Skeletal muscle cell (primary cell): ENCODE measurements around the gene LRRC61.

ENCODE experiments used
- DNase-seq: peaks from one replicate; pipeline ENCODE4 v3.0.0-alpha.2; 2010; ENCODE audit warnings: low read depth
- H3K4me3 ChIP-seq: 2 replicates; pipeline ENCODE4 v1.5.1; 2011; ENCODE audit warnings: low read depth, mild to moderate bottlenecking, control low read depth, low read length, moderate library complexity

LRRC61 gene

DNA sequence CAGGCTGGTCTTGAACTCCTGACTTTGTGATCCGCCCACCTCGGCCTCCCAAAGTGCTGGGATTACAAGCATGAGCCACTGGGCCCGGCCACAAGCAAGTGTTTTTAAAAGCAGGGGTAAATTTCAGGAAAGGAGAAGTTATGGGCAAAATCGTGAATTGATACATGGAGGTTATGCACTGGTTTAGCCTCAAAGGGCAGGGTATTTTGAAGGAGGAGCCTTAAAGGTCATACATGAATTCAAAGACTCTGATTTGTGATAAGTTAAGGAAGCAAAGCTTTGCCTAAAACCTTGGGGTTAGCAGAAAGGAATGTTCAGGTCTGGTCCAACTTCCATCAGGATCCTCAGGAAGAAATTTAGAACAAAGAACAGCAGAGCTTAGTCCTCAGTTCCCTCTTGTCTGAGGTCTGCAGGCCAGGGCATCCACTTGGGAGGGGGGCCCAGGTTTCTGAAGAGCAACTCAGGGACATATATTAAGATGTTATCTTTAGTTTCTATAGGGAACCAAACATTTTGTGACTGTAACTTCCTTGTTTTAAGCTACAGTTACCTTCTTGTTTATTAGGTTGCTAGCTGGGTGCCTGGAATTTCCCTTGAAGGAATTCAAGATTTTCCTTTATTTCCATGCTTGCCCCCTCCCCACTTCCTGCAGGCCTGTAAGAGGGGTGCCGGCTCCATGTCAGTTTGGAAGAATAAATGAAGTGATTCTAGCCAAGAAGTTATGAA, 42.7 kb downstream of the LRRC61 start:
- H3K4me3 ChIP-seq = no peak overlapping the region

DNA sequence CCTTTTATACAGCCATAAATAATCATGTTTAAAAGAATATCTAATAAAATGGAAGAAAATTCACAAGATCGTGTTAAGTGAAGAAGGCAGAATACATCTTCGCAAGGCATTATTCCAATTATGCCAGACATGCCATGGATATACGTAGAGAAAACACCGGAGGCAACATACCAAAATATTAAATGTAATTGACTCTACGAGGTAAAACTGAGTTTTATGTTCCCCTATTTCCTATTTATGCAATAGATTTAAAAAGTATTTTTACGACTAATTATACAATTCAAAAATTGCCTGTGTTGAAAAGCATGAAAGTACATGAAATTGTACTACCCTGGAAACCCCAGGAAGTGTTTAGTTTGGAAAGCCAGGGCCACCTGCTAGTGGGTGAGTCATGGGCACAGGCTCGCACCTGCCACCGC, 44.5 kb downstream of the LRRC61 start:
- H3K4me3 ChIP-seq = peak overlapping the region; percentile 78
- no peak for DNase-seq

More for the DNA sequence above, 42.7 kb downstream of the LRRC61 start:
- no peak for DNase-seq

DNA sequence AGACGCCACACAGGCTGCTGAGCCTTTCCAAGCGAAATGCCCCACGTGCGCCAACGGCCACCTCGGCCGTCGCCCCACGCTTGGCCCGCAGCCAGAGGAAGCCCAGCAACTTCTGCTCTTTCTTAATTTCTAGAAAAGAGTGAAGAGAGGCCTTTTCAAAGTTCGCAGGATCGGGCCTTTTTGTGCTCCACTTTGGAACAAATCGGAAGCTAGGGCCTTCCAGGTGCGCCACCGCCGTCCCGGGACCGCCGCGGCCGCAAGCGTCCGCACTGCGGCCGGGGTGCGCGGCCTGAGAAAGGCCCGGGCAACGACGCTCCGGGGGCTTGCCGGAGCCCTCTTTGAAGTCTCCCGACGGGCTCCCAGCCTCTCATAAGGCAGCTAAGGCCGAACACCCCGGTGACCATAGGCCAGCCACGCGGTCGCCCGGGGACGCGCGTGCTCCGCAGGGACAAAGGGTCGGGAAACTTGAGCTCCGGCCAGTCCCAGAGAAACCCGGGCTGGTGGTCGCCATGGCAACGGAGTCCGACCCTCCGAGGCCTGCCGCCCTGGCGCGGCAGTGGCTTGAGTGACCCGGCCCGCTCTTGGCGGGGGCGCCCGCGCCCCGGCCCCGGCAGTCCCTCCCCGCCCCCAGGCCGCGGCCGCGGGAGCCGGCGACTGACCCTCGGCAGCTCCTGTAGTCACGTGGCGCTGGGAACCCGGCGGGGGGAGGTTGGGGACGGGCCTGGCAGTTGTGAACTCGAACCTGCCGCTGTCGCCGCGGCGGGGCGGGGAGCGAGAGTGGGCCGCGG, 45.1 kb downstream of the LRRC61 start, which contains the start of gene REPIN1:
Gene REPIN1 (plus strand): TSS at position 727 of the 788 bp plus-strand sequence. CDS start 890 bp downstream, outside the sequence.
- DNase-seq = peak; percentile 52
- peak within 1 kb of the TSS; percentile 78 for H3K4me3 ChIP-seq

DNA sequence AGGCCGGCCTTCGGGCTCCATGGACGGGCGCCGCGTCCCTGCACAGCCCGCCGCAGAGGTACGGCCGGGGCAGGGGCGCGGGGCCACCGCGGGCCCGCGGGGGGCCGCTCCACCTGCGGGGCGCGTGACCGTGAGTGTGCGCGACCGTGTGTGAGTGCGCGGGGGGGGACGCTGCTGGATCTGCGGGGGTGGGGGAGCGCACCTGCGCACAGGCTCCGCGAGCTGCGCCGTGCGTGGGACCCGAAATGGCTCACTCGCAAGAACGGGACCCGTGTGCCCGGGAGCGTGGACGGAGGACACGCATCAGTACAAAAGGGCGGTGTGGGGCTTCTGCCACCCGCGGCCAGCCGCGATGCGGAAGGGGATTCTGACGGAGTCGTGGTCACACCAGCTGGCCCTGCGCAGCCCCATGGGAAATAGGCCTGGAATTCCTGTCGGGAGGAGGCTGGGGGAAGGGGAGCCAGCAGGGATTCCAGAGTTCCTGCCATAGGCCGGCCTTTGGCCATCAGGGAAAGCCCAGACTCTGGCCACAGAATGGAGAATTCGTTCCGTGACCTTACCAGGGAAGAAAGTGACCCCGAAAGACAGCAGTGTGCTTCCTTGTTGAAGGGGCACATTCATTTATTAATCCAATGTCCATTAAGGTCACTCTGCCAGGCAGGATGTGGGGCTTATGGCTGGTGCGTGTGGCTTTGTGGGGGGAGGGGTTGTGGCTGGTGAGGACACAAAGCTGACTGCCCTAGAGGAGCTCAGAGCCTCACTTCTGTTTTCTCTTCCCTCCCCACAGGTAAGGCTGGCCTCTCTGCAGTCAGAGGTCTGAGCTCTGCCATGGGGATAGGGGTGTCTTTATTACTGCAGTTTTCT, 46.0 kb downstream of the LRRC61 start:
- peak overlapping the region; percentile 78 for H3K4me3 ChIP-seq
- no peak for DNase-seq

DNA sequence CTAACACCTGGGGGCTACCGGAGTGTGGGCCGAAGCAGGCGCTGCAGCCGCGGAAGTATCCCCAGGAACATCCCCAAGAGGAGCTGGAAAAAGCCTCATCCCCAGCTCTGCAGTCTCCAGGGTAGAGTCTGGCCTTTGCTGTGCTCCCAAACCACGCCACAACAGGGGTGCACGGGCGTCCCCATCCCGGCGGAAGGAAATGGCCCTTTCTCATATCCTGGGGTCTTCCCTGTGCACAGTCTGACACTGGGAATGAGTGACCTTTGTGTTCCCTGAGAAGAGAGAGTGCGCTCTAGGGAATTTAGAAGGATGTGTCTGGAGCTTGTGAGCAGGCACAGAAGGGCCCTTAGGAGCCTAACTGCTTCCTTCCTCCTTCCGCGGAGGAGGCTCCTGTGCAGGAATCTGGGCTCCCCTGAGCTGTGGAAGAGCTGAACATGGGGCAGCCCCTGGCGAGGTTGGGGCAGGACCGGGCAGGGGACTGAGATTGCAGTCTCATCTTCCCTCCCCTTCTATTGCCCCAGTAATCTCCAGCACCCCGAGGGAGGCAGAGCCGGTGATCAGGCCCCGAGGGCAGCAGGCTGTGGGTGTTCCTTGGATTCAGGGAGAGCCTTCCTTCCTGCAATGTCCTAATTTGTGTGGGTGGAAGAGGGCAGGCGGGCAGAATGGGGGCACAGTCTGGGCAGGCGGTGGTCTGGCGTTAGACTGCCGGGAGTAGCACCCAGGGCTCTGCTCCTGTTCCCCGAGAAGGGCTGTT, 46.8 kb downstream of the LRRC61 start:
- no peak for DNase-seq

DNA sequence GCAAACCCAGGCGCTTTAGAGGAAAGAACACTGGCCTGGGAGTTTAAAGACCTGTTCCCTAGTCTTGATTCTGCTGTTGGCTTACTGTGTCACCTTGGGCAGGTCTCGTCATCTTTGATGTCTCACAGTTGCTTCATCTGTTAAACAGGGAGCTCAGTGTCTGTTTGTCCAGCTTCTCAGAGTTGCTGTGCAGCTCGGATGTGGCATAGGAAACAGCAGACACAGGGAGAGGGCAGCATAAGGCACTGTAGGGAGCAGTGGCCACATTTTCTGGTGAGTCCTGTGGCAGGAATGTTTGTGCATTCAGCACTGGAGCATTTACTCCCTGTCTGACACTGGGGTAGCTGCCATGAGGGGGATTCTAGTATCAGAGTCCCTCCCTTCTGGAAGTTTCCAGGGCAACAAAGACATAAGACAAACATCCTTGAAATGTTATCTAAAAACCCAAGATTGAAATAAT, 47.5 kb downstream of the LRRC61 start:
- H3K4me3 ChIP-seq = peak overlapping the region; percentile 78

More for the DNA sequence above, 46.8 kb downstream of the LRRC61 start:
- peak overlapping the region; percentile 78 for H3K4me3 ChIP-seq

DNA sequence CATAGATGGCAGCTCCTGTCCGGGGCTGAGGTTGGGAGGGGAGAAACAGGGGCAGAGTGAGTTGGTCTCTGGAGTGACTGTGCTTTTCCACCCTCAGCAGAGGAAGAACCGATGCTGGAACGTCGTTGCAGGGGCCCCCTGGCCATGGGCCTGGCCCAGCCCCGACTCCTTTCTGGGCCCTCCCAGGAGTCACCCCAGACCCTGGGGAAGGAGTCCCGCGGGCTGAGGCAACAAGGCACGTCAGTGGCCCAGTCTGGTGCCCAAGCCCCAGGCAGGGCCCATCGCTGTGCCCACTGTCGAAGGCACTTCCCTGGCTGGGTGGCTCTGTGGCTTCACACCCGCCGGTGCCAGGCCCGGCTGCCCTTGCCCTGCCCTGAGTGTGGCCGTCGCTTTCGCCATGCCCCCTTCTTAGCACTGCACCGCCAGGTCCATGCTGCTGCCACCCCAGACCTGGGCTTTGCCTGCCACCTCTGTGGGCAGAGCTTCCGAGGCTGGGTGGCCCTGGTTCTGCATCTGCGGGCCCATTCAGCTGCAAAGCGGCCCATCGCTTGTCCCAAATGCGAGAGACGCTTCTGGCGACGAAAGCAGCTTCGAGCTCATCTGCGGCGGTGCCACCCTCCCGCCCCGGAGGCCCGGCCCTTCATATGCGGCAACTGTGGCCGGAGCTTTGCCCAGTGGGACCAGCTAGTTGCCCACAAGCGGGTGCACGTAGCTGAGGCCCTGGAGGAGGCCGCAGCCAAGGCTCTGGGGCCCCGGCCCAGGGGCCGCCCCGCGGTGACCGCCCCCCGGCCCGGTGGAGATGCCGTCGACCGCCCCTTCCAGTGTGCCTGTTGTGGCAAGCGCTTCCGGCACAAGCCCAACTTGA, 48.2 kb downstream of the LRRC61 start:
- DNase-seq = no peak
- H3K4me3 ChIP-seq = no peak overlapping the region

More for the DNA sequence above, 47.5 kb downstream of the LRRC61 start:
- no peak for DNase-seq

DNA sequence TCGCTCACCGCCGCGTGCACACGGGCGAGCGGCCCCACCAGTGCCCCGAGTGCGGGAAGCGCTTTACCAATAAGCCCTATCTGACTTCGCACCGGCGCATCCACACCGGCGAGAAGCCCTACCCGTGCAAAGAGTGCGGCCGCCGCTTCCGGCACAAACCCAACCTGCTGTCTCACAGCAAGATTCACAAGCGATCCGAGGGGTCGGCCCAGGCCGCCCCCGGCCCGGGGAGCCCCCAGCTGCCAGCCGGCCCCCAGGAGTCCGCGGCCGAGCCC, 48.8 kb downstream of the LRRC61 start:
- no peak for DNase-seq
- no peak overlapping the region for H3K4me3 ChIP-seq

DNA sequence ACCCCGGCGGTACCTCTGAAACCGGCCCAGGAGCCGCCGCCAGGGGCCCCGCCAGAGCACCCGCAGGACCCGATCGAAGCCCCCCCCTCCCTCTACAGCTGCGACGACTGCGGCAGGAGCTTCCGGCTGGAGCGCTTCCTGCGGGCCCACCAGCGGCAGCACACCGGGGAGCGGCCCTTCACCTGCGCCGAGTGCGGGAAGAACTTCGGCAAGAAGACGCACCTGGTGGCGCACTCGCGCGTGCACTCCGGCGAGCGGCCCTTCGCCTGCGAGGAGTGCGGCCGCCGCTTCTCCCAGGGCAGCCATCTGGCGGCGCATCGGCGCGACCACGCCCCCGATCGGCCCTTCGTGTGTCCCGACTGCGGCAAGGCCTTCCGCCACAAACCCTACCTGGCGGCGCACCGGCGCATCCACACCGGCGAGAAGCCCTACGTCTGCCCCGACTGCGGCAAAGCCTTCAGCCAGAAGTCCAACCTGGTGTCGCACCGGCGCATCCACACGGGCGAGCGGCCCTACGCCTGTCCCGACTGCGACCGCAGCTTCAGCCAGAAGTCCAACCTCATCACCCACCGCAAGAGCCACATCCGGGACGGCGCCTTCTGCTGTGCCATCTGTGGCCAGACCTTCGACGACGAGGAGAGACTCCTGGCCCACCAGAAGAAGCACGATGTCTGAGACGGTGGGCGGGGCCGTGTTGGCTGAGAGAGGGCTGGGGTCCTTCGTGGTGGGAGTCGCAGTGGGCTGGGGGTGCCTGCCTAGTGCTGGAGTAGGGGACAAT, 49.3 kb downstream of the LRRC61 start:
- no peak for DNase-seq
- no peak overlapping the region for H3K4me3 ChIP-seq

DNA sequence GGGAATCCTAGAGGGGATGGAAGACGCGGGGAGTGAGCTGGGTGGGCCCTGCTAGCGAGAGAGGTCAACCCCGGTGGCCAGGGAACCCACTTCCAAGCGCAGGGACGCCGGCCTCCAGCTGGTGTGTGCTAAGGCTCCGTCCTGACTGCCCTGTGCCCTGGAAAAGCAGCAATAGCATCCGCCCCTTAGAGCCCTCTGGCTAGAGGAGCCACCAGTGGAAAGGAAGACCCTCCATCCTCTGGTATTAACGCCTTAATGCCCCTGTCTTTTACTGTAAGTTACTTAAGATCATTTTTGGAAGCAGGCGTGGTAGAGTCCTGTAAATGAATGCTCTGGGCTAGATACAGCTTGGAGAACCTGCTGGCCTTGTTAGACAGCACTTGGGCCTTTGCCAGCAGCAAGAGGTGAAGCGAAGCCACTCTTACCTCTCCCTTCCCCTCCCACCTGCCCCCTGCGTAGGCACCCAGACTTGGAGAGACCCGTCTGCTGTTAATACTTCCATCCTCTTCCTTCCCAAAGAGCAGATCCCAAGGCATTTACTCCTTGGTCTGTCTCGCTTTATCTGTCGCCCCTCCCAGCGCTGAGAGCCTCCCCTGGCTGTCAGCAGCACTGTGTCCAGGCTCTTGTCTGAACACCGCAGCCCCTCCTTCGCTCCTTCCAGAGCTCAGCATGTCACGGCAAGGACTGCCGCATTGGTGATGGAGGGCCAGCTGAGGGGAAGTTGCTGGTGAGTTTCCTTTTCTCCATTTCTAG, 50.1 kb downstream of the LRRC61 start:
- DNase-seq = no peak
- no peak overlapping the region for H3K4me3 ChIP-seq

DNA sequence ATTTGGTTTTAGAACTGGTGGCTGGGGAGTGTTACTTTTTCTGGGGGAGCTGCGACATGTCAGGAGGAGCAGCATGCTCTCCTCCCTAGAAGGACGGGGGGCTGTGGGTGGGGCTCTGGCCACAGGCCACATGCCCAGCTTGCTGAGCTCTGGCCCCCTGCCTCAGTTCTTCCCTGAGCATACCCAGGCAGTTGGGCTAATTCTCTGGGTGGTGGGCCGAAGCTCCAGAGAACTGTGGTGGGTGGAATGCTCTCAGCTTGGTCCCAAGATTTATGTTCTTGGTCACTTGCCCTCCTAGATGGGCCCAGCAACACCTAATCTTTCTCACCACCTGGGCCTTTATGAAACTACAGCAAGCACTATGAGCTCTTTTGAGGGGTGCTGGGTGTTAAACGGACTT, 50.9 kb downstream of the LRRC61 start:
- no peak for DNase-seq
- H3K4me3 ChIP-seq = no peak overlapping the region

DNA sequence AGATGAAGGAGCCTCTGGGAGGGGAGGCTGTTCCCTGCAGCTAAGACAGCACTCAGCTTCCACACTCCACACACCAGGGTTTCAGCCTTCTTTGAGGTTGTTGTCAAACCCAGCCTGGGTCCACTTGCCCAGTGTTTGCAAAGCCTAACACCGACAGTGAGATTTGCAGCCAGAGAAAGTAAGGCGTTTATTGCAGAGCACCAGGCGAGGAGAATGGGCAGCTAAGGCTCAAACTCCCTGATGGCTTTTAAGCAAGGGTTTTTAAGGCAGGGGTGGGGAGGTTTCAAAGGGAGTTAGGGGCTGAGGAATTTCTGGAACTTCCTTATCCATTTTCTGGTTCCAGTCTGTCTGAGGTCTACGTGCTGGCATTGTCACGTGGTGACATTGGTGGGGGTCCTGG, 51.3 kb downstream of the LRRC61 start:
- no peak for DNase-seq
- H3K4me3 ChIP-seq = no peak overlapping the region

DNA sequence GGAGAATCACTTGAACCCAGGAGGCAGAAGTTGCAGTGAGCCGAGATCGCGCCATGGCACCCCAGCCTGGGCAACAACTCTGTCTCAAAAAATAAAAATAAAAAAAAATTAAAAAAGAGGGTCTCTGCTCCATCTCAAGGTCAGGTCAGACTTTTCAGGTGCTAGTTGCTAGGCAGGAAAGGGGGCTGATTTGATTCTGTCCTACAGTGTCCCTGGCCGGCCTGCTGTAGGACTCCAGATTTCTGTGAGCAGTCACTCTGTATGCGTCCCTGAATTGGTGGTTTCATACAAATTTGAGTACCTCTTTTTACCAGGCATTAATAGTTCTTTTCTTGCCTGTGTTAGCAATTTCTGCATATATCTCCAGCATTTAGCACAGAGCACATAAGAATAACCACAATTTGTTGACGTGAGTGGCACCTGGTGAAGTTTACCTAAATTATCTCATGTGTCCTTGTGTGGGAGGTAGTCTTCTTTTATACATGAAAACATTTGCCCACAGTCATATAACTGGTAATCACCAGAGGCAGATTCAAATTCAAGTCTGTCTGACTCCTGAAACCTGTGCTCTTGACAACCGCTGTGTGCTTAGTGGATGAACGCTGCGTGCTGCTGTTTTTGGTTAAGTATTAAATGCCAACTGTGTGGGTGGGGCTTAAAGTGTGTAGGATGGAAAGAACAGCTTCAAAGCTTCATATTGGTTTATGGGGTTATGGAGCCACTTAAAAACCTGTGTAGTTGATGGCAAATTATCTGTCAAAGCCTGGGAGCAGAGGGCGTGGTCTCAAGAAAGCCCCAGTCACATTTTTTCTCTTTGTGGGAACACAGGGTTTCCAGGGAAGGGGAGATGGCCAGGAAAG, 52.7 kb downstream of the LRRC61 start:
- no peak for DNase-seq
- H3K4me3 ChIP-seq = no peak overlapping the region

DNA sequence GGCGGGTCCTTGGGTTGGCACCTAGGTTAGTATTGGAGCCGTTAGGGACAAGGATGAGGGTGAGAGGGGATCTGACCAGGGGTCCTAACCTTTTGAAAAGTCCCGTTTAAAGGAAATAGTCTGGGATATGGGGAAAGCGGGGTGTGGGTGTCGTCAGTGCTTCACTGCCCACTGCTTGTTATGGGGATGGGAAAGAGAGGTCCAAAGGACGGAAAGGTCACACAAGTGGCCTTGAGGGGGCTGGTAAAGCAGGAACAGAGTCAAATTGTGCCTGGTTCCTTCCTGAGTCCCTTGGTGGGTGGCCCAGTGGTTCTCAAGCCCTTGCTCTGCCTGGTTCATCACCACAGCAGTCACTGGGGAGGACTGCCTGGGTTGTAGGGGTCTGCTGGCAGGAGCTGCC, 53.4 kb downstream of the LRRC61 start:
- no peak for DNase-seq

DNA sequence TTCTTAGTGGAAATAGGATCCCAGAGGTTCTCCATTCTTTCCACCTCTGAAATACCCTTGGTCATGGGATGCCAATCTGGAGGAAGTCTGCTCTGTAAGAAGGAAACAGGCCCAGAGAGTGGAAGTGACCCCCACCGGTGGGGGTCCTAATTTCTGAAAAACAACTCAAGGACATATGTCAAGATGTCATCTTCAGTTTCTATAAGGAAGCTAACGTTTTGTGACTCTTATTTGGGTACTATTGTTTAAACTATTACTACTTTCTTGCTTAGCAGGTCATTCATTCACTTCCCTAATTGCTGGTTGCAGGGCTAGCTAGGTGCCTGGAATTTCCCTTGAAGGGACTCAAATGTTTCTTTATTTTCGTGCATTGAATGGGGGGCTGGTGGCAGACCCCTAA, 54.0 kb downstream of the LRRC61 start:
- no peak for DNase-seq

More for the DNA sequence above, 53.4 kb downstream of the LRRC61 start:
- no peak overlapping the region for H3K4me3 ChIP-seq

DNA sequence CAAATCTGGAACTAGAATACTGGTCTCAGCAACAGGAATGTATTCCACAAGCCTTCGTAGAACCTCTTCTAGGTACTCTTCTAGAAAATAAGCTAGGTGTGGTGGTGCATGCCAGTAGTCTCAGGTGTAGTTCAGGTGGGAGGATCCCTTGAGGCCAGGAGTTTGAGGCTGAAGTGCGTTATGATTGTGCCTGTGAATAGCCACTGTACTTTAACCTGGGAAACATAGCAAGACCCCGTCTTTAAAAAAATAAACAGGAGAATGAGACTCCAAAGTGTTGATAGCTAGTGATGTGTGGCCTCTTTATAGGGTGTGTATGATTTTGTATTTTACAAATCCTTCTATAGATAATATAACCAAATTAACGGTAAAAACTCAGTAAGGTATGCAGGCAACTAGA, 54.5 kb downstream of the LRRC61 start:
- H3K4me3 ChIP-seq = no peak overlapping the region
- DNase-seq = no peak

More for the DNA sequence above, 54.0 kb downstream of the LRRC61 start:
- H3K4me3 ChIP-seq = no peak overlapping the region
